Measurements from ENCODE around the gene SHMT2. TPM values are rescaled to one million over a fixed set of nuclear protein-coding genes. Genes with fewer than 3 reads are reported as not detected.

SHMT2 gene
- total RNA-seq, 1 experiment from 2014 or later: 280 TPM

GRCh38 chr12:57207731-57208630, 21.5 kb upstream of the SHMT2 start:
- no peaks in the 10 kb centered on the region for H3K27me3 ChIP-seq (ENCODE audit: insufficient read depth, low read length)
- no TSS peak for BruUV-seq (replicated peaks)
- no peaks in the 10 kb centered on the region for H3K79me2 ChIP-seq (ENCODE audit: insufficient read depth, low read length)
- no peak overlapping the region for H3K27ac ChIP-seq (ENCODE audit: low read depth, low read length)
- no peaks in the 10 kb centered on the region for H3K9me2 ChIP-seq (ENCODE audit: insufficient read depth)
- H3K9me3 ChIP-seq (ENCODE audit: control insufficient read depth in 1 of 2, insufficient read depth in 1 of 2, low read depth in 1 of 2, low read length in 2 of 2): no peaks in the 10 kb centered on the region
- no peaks in the 10 kb centered on the region for H4K20me1 ChIP-seq (ENCODE audit: insufficient read depth)
- no peak overlapping the region for H3K9ac ChIP-seq (ENCODE audit: low read length)
- ChIA-PET POLR2A (no interaction called here), CTCF (no interaction called here), RAD21 (ENCODE audit: low non-redundant PET in 1 of 2, low total read pairs in 2 of 2, uncharacterized antibody in 2 of 2, unreplicated experiment in 2 of 2) (no interaction called here)
- ATAC-seq (no peak), DNase-seq (ENCODE audit: low read depth, low spot score) (no peak)
- no peak for TF ChIP-seq MAX (IDR thresholded peaks at IDR 0.05)
- no peak for TF ChIP-seq ZFX (IDR thresholded peaks at IDR 0.05)
- TF ChIP-seq RAD21 (IDR thresholded peaks at IDR 0.05; ENCODE audit: low read depth): no peak
- no peak for TF ChIP-seq POLR2AphosphoS5 (IDR thresholded peaks at IDR 0.05; ENCODE audit: low read depth, low read length)
- TF ChIP-seq, protein P1, sequence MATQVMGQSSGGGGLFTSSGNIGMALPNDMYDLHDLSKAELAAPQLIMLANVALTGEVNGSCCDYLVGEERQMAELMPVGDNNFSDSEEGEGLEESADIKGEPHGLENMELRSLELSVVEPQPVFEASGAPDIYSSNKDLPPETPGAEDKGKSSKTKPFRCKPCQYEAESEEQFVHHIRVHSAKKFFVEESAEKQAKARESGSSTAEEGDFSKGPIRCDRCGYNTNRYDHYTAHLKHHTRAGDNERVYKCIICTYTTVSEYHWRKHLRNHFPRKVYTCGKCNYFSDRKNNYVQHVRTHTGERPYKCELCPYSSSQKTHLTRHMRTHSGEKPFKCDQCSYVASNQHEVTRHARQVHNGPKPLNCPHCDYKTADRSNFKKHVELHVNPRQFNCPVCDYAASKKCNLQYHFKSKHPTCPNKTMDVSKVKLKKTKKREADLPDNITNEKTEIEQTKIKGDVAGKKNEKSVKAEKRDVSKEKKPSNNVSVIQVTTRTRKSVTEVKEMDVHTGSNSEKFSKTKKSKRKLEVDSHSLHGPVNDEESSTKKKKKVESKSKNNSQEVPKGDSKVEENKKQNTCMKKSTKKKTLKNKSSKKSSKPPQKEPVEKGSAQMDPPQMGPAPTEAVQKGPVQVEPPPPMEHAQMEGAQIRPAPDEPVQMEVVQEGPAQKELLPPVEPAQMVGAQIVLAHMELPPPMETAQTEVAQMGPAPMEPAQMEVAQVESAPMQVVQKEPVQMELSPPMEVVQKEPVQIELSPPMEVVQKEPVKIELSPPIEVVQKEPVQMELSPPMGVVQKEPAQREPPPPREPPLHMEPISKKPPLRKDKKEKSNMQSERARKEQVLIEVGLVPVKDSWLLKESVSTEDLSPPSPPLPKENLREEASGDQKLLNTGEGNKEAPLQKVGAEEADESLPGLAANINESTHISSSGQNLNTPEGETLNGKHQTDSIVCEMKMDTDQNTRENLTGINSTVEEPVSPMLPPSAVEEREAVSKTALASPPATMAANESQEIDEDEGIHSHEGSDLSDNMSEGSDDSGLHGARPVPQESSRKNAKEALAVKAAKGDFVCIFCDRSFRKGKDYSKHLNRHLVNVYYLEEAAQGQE (IDR thresholded peaks at IDR 0.05; ENCODE audit: low read depth): no peak
- no peak for TF ChIP-seq YY1 (IDR thresholded peaks at IDR 0.05; ENCODE audit: extremely low read depth, insufficient replicate concordance, low read depth, low read length)
- no peak for TF ChIP-seq TCF7L2 (IDR thresholded peaks at IDR 0.05; ENCODE audit: borderline replicate concordance, extremely low read depth, insufficient read depth, insufficient read length)
- no peak for TF ChIP-seq ZNF274 (IDR thresholded peaks at IDR 0.05; ENCODE audit: low read depth, low read length)
- TF ChIP-seq ELF1 (IDR thresholded peaks at IDR 0.05; ENCODE audit: borderline replicate concordance, low read depth): no peak
- TF ChIP-seq EZH2phosphoT487 (IDR thresholded peaks at IDR 0.05; ENCODE audit: borderline replicate concordance): no peak
- TF ChIP-seq EZH2 (IDR thresholded peaks at IDR 0.05): no peak
- TF ChIP-seq JUND (IDR thresholded peaks at IDR 0.05): no peak
- no peak overlapping the region for H3K4me3 ChIP-seq (replicated peaks in 1 of 2; ENCODE audit: low read depth in 1 of 2, low read length in 2 of 2)
- H2AFZ ChIP-seq (ENCODE audit: low read depth, low read length, poor library complexity, severe bottlenecking): no peak overlapping the region
- peaks cover 1 to 3% of the 10 kb centered on the region in 2 experiments; a peak in 3 of 4 replicates for H3K4me1 ChIP-seq (ENCODE audit: control insufficient read depth in 1 of 2, insufficient read depth in 2 of 2, low read length in 2 of 2)
- intact Hi-C loops (cut with micrococcal nuclease): no loop called here
- no peaks in the 10 kb centered on the region for H3K36me3 ChIP-seq (ENCODE audit: control insufficient read depth in 1 of 2, insufficient read depth in 2 of 2, low read length in 2 of 2)
- H3K4me2 ChIP-seq (ENCODE audit: low read length): no peak overlapping the region
